HG03066 (cell line): ENCODE data around the gene AFDN.

Experiments used
- ATAC-seq: cut with Tn5 transposase; IDR thresholded peaks from one replicate; pipeline ENCODE4 v1.9.1; 2021; ENCODE audit warnings: low read depth; ENCODE audit not compliant: unreplicated experiment

AFDN gene

DNA sequence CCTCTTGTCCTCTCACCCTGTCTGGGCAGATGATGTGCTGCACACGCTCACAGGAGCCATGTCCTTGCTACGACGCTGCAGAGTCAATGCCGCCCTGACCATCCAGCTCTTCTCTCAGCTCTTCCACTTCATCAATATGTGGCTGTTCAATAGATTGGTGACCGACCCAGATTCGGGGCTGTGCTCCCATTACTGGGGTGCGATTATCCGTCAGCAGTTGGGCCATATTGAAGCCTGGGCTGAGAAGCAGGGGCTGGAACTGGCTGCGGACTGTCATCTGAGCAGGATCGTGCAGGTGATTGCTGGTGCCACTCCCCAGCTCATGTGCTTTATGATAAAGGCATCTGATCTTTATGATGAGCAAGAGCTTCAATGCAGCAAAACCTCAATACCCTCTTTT, 88.4 kb downstream of the AFDN start:
- ATAC-seq, result no peak

DNA sequence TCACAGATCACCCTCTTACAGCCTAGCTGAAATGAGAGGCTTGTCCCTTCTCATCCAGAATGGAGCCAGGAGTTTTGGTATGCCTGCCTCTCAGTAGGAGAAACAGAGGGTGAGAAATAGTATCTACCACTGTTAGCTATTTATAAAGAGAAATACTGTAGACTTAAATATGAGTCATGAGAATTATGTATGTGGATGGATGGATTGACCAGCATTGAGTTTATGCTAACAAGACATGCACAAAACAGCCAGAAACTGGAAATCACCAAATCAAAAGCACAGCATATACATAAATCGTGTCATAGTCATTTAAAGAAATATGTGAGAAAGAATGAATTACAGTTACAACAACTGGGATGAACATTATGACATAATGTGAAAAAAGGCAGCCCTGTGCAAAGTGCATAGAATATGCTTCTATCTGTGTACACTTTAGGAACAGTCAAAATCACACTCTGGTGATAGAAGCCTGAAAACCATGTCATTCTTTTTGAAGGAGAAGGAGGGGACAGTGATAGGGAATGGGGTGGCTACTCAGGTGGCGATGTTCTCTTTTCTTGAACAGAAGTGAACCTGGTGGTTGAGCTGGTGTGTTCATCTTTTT, 90.9 kb downstream of the AFDN start:
- ATAC-seq, result no peak

DNA sequence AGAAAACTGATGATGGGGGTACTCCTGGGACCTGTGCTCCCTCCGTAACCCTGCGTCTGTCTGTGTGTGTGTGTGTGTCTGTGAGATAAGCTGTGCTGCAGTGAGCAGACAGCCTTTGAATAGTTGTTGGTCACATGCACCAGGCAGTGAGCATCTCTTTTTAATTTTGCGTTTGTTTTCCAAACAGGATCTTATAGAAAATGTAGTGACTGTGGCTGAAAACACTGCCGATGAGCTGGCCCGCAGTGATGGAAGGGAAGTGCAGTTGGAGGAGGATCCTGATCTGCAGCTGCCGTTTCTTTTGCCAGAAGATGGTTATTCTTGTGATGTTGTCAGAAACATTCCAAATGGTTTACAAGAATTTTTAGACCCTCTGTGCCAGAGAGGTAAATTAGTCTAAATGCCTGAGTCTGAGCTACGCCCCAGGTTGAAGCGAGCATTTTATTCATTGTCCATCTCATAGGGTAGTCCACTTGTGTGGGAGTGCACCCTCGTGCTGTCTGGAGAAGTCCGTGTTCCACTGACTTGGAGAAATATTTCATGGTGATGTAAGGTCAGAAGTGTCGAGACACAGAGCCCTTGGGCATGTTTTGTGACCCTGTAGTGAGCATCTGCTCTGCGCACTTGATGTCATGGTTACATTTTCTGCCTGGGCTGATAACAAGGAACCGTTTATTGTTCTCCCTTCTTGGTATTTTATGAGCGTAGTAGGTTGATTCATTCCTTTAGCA, 92.0 kb downstream of the AFDN start:
- no peak for ATAC-seq

DNA sequence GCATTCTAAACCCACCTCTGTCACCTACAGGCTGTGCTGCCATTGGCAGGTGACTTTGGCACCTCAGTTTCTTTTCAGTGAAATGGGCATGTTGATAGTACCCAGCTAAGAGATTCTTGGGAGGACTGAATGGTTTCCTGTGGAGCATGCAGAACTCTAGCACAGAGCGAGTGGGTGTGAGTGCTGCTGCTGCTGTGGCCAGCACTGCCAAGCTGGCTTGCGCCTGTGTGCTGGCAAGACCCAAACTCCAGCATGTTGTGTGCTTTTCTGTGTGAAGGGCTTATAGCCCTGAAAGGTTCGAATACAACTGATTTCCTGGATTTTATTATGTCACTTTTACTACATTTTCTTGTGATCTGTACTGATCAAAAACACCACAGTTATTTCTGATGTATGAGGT, 92.6 kb downstream of the AFDN start:
- ATAC-seq, result no peak

DNA sequence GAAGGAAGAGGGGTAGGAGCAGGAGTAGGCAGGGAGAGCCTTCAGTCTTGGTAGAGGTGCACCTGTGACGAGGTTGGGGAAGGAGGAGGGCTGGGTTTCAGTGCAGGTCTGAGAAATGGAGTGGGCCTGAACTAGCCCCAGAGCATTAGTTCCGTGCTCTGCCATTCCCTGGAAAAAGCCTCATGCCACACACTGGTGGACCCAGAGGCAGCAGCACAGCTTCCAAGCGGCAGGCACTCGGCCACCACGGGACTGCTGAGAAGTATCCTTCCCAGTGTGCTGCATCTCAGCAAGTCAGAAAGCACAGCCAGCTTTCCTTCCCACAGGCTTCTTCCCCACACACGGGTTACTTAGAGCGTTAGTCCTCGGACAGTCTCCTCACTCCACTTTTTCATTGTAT, 93.5 kb downstream of the AFDN start:
- ATAC-seq, result no peak

DNA sequence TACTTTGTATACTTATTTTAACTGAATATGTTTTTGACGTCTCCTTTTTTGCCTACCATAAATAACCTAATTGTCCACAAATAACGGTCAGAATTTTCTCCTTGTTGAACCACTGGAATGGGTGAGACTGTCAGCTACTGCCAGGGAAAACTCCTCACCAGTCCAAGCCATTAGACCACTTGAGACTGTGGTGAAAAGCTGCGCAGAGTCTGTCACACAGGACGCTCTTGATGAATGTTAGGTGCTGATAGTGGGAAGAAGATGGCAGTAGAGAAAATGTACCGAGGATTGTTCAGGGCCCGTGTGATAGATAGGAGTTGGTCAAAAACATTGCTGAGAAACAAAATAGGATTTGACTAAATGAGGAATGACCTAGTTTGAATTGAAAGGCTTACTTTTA, 95.1 kb downstream of the AFDN start:
- no peak for ATAC-seq

DNA sequence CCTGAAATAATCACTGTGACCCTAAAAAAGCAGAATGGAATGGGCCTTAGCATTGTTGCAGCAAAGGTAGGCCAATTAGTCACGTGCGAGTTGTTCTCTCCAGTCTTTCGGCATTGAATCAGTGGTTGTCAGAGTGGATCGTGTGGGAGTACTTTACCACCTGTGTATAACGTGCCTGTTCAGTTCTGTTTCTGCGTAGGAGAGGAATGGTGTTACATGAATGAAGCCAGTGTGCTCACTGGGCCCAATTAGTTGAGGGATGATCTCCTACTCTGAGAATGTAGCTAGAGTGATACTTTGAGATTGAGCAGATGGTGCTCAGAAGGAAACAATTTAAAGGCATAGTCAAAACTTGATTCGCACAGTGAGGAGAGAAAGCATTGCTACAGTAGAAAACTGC, 98.3 kb downstream of the AFDN start:
- ATAC-seq, result no peak

DNA sequence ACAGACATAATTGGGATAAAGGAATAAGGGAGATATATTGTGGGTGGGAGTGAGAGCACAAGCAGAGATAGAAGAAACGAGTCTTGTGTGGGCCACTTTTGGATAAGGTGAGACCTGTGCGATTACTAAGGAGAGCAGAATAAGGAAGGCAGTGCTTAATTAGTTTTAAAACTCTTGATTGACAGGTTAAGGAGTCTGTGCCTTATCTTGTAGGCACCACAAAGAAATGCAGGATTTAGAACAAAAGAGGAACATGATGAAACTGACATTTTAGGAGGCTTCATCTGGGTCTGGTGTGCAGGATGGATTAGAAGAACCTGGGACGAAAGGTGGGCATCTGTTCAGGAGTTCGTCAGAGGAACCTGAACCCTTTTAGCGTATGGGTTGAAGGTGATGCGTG, 100.5 kb downstream of the AFDN start:
- no peak for ATAC-seq

DNA sequence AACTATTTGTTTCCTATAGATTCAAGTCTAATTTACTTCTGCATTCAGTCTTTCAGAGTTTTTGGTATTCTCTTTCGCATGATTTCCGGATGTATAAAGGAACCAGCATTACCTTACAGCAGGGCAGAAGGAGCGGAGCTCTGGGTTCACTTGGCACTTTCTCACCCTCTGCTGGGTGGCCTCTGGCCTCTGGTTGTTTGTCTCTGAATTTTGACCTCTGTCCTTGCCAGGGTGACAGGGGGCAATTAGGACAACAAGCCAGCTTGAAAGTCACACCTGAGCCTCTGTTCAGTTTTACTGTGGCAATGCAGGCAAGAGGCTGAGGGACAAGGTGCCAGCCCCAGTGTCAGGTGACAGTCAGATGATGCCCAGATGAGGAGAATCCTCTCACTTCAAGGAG, 101.4 kb downstream of the AFDN start:
- ATAC-seq, result no peak

DNA sequence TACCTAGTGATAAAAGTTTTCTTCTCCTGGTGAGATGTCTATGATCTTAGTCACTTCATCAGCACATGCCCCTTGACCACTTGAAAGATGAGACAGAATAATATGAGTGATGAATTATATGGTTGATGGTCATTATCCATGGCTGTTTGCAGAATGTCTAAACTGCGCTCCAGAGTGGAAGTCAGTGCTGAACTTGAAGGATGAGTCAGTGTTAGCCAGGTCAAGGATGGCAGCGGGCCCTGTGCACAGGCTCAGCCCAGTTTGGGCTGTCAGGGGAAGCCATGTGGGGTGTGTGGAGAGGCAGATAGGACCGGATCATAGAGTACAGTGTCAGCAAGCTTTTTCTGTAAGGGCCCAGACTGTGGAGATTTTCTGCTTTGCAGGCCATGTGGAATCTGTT, 103.6 kb downstream of the AFDN start:
- no peak for ATAC-seq

DNA sequence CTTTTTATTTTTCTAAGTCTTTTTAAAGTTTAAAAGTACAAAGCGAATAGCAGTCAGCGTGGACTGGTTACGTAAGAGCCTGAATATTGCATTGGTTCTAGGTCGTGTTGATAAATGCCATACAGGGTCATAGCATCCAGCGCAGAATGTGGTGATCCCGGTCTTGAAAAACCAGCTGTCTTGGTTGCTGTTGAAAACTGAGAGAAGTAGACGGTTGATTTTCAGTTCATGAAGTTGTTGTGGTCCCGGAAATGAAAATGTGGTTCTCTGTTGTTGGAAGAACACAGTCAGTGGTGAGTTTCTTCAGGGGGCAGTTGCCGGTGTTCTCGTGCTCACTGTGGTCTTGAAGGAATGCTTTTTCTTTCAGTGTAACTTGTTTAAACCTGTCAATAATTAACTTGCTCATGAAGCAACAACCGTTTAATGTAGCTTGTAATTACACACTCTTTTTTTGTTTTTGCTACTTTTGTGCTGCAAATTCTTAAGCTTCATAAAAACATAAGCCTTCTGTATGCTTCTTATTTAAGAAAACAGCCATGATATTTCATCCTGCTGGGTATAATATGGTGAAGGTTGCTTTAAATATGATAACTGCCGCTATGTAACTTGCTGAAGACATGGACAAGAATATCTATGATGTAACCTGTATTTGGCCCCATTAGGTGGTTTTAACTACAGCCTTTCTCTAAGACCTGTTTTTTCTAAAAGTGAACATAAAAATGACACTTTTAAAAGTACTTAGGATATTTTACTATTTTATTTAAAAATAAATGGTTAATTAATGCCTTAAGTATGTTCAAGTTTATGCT, 106.0 kb downstream of the AFDN start:
- ATAC-seq, result no peak

DNA sequence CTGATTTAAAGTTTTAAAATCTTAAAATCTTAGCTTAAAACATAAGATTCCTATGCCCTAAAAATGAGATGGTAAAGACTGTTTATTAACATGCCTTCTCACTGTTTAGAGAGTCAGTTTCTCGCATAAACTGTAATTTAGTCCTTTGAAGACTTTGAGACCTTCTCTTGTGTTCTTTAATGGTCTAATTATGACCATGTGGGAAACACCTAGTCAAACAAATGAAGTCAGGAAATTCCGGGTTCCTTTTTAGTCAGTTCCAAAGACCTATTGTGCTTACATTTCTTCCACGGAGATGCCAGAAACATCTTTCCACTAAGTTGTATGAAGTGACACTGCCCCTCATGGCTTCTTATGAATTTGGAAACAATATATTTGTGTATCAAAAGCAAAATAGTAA, 106.6 kb downstream of the AFDN start:
- no peak for ATAC-seq

DNA sequence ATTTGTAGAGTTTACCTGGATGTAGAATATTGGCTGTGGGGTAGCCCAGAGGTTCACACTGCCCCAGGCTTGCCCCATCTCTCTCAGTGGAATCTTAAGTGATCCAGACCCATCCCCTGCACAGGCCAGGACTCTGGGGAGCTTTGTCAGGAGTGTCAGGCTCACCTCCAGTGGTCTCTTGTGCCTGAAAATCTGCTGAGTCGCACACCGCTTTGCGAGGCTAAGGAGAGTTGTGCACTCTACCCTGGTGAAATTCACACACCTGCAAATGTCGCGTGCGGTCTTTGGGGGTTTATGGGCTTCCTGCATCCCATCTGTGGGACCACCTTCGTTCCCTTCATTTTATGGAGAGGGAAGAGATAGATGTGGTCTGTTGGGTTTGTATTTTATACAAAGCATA, 107.1 kb downstream of the AFDN start:
- no peak for ATAC-seq

DNA sequence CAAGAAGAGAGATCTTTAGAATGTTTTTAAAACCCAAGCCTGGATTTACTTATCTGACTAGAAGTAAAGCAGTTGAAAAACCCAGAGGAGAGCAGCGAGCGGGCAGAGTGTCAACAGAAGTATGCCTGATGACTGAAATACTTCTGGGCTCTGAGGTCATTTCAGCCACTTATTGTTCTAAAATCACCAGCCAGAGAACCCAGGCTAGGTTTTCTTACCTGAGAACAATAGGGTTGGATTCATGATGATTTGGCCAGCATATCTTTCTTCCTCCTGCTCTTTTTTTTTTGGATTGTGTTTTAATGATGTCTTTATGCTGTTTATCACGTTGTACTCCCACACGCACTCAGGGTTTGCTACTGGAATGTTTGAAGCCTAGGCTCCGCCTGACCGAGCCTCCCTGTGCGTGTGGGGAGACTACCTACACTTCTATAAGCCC, 107.7 kb downstream of the AFDN start:
- no peak for ATAC-seq

DNA sequence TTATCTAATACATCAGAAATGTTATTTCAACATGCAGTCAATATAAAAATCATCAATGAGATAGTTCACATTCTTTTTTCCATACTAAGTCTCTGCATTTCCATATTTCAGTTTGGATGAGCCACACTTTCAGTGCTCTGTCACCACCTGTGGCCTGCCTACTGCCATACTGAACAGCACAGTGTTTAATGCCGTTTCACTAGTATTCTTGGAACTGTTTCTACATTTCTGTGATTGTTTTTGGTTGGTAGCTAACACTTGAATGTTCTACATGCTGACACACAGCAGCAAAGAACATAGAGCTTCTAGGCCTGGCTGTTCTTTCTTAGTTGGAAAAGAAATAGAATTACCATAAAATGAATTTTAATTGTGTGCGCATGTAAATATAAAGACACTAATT, 109.3 kb downstream of the AFDN start:
- ATAC-seq, result no peak

DNA sequence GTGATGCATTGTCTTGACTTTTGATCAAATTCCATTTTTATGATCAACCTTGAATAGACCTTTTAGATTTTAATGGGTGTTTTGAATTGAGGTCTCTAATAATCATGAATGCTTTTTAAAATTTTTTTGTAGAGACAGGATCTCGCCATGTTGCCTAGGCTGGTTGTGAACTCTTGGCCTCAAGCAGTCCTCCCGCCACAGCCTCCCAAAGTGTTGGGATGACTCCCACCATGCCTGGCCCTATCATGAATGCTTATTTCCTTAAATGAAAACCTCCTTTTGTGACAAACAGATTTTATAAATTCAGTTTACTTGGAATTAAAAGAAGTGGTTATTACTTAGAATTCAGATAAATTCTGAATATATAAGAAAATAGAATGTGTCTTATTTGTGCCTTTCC, 110.6 kb downstream of the AFDN start:
- no peak for ATAC-seq

DNA sequence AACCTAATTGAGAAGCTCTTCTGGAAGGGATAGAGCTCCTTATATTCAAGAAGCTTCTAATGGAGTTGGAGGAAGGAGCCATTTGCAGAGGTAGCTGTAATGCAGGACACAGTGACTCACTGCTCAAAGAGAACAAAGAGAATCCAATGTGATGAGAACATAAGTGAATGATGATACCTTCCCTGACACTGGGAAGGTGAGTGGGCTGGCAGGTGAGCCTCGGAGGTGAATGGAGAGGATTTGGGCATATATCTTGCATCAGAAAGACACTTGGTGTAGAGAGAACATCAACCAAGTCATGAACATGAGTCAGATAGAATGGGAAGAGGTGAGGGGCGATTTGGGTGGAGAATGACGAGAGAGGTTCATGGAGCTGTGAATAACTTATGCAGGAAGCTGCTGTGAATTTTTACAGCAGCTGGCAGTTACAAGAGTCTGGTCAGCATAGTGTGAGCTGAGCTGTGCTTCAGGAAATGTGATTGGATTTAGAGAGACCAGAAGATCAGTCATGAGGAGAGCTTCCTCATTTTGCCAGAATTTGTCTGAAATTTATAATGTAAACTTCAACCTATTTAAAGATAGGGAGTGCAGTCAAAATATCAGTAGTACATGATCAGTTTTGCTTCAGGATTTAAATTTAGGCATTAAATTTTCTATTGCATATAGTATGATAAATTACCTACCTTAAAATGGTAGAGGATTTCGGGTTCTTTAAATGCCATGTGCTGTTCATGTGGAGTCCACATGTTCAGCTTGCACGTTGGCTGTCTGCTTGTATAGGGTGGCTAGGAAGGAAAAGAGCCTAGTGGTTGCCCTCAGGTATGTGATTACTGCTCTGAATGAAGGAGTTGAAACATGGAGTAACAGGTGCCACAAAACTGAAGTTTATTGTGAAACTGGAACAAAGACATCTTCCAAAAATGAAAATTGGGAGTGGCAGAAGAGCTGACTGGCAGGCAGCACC, 111.5 kb downstream of the AFDN start:
- ATAC-seq, result no peak

DNA sequence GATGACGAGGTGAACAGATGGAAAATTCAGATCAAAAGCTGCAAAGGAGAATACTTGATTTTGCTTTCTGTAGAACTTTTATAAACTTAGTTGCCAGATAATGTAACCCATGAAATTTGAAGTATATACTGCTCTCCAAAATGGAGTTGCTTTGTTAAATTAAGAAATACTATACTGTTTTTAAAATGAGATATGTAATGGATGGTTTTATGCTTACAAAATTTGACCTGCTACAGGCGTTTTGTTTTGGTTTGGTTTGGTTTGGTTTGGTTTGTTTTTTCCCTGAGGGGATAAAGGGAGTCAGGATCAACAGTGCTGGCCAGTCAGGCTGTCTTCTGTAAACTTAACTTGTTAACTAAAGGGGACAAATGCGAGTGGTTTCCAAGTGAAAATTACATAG, 115.1 kb downstream of the AFDN start:
- no peak for ATAC-seq

DNA sequence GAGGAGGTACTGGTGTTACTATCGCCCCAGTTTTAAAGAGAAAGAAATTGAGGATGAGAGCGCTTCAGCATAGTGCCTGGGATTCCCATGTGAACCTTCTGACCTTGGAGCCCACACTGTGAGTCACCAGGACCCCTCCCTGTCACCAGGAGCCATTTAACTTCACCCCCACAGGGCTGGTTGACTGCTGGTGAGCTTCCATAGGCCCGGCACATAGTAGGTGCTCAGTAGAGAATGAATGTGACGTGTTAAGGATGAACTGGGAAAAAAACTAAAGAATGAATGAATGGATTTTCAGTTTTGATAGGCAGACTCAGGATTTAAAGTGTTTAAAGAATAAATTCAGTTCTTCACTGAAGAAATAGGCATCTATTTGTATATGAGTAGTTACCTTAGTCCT, 117.4 kb downstream of the AFDN start:
- no peak for ATAC-seq

DNA sequence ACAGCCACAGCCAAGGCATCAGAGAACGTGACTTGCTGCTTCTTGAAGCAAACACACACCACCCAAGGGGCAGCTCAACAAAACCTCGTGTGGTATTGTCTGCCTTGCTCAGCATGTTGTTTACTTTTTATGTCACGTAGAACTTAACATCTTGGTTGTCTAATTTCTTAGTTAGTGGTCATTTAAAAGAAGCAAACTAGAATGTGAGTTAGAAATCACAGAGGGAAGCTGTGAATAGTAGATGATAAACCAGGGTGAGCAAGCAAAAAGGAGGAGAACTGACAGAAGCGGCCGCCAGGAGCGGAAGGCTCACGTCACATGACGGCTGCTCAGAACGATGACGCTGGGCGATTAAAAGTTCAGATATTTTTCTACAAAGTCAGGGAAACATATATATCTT, 119.3 kb downstream of the AFDN start:
- ATAC-seq, result no peak

DNA sequence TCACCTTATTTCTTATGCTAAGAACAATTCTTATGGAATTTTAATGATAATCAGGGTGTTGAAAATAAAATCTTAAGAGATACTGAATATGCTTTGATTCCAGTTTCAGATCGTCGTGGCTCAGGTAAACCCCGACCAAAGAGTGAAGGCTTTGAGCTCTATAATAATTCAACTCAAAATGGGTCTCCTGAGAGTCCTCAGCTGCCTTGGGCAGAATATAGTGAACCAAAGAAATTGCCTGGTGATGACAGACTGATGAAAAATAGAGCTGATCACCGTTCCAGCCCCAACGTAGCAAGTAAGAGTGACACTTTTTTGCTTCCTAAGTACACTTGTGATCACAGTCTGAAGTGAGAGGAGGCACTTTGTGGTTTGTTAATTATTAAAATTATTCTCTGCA, 119.9 kb downstream of the AFDN start:
- no peak for ATAC-seq
